ENCODE measurements around the gene SPEM3. TPM values are rescaled to one million over a fixed set of nuclear protein-coding genes. Genes with fewer than 3 reads are reported as not detected.
"Not testable (repeated sequence)": the region's sequence is repeated elsewhere in the genome, so short reads cannot be mapped to it uniquely, and the experiment has no call there.

SPEM3 gene
- total RNA-seq, 1 donor: not detected

- DNase-seq (ENCODE audit: low read depth): no peak
- TF ChIP-seq CTCF (IDR thresholded peaks at IDR 0.05; ENCODE audit: insufficient read depth, low read depth, low read length): no peak
- H3K4me3 ChIP-seq (ENCODE audit: low read depth, low read length): no peak overlapping the region
Measured at GRCh38 chr17:7468804-7469389, 40.2 kb downstream of the SPEM3 start.

GRCh38 chr17:7469843-7470242, 41.2 kb downstream of the SPEM3 start:
- DNase-seq (ENCODE audit: low read depth); H3K4me3 ChIP-seq (ENCODE audit: low read depth, low read length): not testable (repeated sequence)

GRCh38 chr17:7470457-7470973, 41.9 kb downstream of the SPEM3 start:
- H3K4me3 ChIP-seq (ENCODE audit: low read depth, low read length); DNase-seq (ENCODE audit: low read depth): not testable (repeated sequence)

- no peak for TF ChIP-seq CTCF (IDR thresholded peaks at IDR 0.05; ENCODE audit: insufficient read depth, low read depth, low read length)
- DNase-seq (ENCODE audit: low read depth): no peak
- no peak overlapping the region for H3K4me3 ChIP-seq (ENCODE audit: low read depth, low read length)
Measured at GRCh38 chr17:7471729-7472128, 43.1 kb downstream of the SPEM3 start.

- not testable (repeated sequence) for DNase-seq (ENCODE audit: low read depth); H3K4me3 ChIP-seq (ENCODE audit: low read depth, low read length)
Measured at GRCh38 chr17:7474767-7475166, 46.1 kb downstream of the SPEM3 start.

GRCh38 chr17:7475764-7476422, 47.2 kb downstream of the SPEM3 start:
- DNase-seq (ENCODE audit: low read depth): peak; percentile 83
- TF ChIP-seq CTCF (IDR thresholded peaks at IDR 0.05; ENCODE audit: insufficient read depth, low read depth, low read length): no peak
- no peak overlapping the region for H3K4me3 ChIP-seq (ENCODE audit: low read depth, low read length)

GRCh38 chr17:7476494-7476893, 47.8 kb downstream of the SPEM3 start:
- peak; percentile 41 for DNase-seq (ENCODE audit: low read depth)
- H3K4me3 ChIP-seq (ENCODE audit: low read depth, low read length): no peak overlapping the region
- no peak for TF ChIP-seq CTCF (IDR thresholded peaks at IDR 0.05; ENCODE audit: insufficient read depth, low read depth, low read length)

GRCh38 chr17:7476951-7477350, 48.3 kb downstream of the SPEM3 start:
- peak overlapping the region; percentile 75 for H3K4me3 ChIP-seq (ENCODE audit: low read depth, low read length)
- DNase-seq (ENCODE audit: low read depth): no peak
- TF ChIP-seq CTCF (IDR thresholded peaks at IDR 0.05; ENCODE audit: insufficient read depth, low read depth, low read length): no peak

Measured in fibroblast of villous mesenchyme (primary cell).